PFSK-1 (cell line): ENCODE results near the gene OTP.

ENCODE experiments used
- POLR2AphosphoS5 ChIP-seq: IDR thresholded peaks from 2 replicates; pipeline ENCODE4 v1.6.1; 2012; ENCODE audit warnings: low read depth, mild to moderate bottlenecking, control low read depth, low read length, moderate library complexity
- SIN3A ChIP-seq: IDR thresholded peaks from 2 replicates; pipeline ENCODE4 v1.6.1; 2012; ENCODE audit warnings: mild to moderate bottlenecking, low read length, moderate library complexity, borderline replicate concordance; ENCODE audit not compliant: insufficient read depth

- TF ChIP-seq SIN3A: no peak
- no peak for TF ChIP-seq POLR2AphosphoS5
These were observed 12.2 kb upstream of the OTP start for GRCh38 chr5:77650686-77651085.
